HG03039 (cell line): Measurements from ENCODE around the gene HNRNPA2B1.
"Not testable (repeated sequence)": the region's sequence is repeated elsewhere in the genome, so short reads cannot be mapped to it uniquely, and the experiment has no call there.

ENCODE experiments used
- ATAC-seq: cut with Tn5 transposase; IDR thresholded peaks from one replicate; pipeline ENCODE4 v1.9.1; 2021; ENCODE audit warnings: mild to moderate bottlenecking, moderate library complexity; ENCODE audit not compliant: unreplicated experiment

The HNRNPA2B1 gene

DNA sequence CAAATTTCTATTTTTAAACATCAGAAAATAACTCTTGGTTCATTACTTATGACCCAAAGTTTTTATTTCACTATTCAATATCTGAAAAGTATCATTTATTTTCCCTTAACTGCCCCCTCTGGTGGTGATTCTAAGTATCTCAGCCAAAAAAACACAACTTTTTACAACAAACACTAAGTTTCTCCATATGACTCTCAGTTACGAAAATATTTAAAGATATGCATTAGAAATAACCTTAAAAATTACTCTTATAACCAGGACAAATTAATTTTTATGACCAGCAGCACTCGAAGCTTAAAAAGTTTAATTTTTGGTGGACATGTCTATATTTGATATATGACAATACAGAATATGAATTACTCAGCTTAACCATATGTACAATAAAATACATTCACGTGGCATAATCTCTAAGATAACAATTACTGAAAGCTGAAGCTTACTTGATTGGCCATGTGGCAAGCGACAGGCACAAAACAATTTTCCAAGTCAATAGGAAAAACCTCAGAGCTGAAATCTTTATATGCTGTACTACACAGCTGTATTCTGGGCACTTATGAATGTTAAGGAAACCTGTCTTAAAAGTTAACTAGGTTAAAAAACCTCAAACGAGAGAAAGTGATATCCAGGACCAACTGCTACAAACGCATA, 2.3 kb downstream of the HNRNPA2B1 start:
- no peak for ATAC-seq

DNA sequence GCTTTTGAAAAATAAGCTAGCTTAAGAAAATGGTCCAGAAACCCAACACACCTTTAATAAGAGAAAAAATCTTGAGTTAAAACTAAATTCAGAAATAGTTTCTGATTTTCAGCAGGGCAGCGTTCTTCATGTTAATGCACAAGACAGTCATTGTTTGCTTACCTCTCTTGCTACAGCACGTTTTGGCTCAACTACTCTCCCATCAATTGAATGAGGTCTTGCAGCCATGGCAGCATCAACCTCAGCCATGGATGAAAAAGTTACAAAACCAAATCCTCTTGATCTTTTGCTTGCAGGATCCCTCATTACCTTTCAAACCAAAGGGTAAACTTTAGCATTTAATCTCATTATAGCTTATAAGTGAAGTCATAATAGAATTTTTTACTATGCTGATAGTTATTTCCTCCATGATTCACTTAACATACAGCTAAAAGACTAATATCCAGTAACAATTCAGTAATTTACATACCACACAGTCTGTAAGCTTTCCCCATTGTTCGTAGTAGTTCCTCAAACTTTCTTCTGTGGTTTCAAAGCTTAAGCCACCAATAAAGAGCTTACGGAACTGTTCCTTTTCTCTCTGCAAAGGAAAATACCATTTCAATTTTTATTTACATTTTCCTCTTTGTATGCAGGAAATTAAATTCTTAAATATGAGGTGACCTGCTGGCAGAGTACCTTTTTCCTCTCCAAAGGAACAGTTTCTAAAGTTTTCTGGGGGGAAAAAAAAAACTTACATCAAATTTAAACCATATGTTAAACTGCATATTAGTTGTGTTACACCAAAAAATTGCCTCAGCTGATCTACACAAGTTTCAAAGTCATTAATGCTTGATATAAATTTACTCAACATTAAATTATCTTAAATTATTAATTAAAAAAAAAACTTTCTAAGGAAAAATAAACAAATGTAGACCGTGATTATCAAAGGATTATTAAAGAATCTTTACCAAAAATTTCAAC, 3.1 kb downstream of the HNRNPA2B1 start:
- no peak for ATAC-seq

DNA sequence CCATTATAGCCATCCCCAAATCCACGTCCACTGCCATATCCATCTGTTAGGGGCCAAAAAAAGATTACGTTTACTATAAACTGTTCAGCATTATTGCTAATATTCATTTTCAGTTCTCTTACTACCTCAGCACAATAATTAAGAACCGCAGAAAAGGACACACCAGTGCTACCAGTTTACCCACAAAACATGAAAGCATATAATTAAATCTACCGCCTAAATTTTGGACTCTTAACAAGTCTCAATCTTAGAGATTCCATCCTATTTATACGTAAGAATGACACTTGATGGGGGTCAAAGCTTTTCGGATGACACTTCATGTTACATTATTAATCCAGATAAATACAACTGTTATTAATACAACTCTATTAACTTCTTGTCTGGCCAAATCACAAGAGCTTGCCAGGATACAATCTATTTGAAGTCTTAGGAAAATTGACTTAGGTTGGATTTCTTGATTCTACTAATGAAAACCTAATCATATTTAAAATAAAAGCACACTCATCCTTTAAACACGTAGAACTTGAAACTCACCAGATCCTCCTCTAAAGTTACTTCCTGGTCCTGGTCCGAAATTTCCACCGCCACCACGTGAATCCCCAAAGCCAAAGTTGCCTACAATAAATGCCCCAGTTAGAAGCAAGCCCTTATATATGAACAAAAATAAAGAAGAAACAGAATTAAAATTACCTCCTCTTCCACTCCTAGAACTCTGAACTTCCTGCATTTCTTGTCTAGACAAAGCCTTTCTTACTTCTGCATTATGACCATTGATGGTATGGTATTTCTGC, 4.5 kb downstream of the HNRNPA2B1 start:
- ATAC-seq: no peak

DNA sequence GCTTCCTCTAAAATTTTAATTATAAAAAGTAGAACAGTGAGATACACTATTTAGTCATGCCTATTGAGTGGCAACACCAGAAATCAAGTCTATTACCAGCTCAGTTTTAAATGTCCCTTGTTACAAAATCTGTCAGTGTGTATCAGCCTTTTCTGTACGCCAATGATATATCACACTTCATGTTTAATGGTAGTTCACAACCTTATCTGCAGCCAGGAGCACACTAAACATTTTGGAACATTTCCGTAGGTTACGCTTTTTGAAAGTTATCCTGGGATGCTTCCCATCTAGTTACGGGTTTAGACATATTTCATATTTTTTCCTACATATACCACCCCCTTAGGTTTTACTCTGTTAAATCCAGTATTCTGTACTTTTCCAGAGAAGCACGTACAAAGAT, 5.4 kb downstream of the HNRNPA2B1 start:
- no peak for ATAC-seq

DNA sequence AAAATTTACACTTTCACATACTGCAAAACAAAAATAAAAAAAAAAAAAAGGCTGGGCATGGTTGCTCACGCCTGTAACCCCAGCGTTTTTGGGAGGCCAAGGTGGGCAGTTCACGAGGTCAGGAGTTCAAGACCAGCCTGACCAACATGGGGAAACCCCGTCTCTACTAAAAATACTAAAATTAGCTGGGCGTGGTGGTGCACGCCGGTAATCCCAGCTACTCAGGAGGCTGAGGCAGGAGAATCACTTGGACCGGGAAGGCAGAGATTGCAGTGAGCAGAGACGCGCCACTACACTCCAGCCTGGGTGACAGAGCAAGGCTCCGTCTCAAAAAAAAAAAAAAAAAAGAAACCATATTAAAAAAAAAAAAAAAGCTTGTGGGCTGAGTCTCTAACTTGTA, 5.8 kb downstream of the HNRNPA2B1 start:
- not testable (repeated sequence) for ATAC-seq

DNA sequence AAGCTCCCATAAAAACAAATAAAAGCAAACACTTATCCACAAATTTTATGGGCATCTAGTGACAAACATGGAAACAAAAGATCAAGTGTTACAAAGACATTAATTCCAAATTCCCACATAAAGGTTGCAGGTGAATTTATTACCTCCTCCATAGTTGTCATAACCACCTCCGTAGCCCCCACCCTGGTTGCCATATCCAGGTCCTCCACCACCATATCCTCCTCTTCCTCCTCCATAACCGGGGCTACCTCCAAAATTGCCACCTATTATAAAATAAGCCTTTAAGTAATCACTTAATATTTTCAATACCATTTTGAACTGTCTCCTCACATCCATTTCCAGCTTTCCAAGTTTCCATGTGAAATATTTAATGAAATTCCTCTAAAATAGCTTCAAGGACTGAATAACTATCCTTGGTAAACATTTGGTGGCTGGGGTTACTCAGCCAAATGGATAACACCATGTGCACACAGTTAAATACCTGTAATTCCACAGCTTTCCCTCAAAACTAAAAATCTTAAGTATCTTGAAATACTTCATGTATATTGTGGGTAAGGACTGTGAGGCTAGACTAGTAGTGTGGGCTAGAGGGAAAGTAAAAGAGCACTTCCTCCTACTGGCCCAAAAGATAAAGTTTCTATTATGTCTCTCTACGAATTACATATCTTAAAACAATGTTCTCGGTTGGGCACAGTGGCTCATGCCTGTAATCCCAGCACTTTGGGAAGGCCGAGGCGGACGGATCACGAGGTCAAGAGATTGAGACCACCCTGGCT, 6.9 kb downstream of the HNRNPA2B1 start:
- no peak for ATAC-seq

DNA sequence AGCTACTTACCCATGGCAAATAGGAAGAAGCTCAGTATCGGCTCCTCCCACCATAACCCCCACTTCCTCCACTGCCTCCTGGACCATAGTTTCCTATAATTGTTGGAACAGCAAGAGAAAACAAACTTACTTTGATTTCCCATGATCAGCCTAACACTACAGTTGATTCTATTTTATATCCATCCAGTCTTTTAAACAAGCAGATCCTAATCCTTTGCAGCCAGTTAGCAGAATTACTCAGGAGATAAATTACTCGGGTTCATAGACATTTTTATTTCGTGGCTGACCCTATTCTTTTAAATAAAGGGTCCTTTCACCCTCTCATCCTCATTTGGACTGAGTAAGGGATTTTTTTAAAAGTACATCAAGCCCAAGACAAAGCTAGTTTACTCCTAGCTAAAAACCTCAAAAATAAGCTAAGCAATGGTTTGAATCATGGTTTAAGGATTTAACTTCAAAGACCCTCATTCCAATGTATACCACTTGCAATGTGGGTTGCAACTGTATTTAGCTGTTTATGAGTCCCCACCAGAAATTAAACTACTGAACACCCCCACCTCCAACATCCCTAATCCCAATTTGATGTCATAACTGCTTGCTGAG, 8.0 kb downstream of the HNRNPA2B1 start:
- ATAC-seq: no peak

DNA sequence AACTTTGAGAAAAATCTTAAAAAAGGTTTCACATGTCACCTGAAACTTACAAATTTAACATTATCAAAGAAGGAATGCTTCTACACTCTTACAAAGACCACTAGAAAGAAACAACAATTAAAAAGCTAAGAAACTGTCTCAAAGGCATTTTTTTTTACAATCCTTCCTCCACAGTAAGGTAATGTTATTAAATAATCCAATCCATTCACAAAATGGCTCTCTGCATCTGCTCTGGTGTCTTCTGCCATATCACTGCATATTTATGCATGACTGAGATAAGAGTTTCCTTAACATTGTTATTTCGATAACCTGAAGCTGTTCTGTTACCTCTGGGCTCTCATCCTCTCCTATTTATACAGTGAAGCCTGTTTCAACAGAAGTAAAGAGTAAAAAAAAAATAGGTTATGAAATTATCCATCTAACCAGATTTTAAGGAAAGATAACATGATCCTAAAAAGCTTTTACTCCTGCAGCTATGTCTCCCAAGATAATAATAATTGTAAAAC, 8.5 kb downstream of the HNRNPA2B1 start:
- no peak for ATAC-seq

DNA sequence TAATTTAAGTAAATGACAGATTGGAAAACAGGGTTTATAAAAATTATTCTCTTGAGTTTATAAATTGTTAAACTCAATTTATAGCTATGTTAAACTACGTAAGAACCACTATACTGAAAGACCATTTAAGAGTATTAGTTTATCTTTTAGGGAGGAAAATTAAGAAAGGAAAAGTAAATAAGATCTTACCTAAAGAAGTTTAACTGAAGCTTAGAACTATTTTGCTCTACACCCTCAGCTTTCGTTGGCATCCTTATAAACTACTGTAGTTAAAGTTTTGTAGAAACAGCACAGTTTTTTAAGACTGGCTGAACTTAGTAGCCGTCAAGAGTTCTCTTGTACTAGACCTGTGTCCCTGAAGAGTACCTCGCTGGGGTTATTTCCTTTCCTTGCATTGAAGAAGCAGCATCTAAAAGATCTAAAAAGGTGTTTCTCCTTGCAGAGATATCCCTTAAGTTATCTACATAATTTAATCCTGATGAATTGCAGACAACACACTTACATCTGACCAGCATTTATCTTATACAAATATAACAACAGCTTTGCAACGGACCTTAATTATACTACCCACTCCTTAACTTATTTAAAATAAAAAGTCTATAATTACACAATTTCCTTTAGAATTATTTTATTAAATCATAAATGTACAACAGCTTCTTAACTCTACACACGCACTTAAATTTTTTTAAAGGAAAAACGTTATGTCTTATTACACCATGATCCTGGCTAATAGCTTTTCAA, 9.1 kb downstream of the HNRNPA2B1 start:
- ATAC-seq: no peak

DNA sequence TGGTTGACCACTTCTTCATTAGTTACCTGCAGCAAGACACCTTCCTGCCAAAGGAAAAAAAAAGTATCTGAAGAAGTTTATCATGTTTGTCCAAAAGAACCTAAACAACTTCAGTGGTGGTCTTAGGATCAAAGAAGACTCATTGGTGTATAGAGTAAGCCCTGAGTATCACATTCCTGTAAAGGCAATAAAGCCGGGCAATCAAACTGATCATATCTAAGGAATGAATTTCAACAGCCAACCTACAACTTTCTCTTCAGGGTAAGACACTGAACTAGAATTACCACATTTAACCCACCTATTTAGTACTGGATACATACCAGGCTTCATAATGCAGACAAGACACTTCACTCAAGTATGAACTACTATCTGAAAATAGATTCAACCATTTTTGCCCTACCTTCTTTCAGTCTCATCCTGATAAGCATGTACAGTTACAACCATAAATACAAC, 10.1 kb downstream of the HNRNPA2B1 start:
- no peak for ATAC-seq

DNA sequence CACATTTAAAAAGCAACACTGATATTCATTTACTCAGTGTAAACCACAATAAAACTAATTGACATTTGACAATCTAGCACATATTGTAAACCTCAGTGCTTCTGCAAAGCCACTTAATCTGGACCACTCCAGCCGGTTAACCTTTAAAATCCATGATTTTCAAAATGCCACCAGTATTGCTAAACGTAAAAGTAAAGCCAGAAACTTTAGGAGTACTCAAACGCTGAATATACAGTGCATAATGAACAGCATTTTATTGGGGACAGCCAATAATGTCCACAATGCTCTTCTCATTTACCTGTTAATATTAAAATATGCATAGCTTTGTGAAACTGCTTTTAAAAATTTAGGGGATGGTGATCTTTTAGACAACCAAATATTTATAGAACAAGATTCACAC, 10.8 kb downstream of the HNRNPA2B1 start:
- ATAC-seq: no peak

DNA sequence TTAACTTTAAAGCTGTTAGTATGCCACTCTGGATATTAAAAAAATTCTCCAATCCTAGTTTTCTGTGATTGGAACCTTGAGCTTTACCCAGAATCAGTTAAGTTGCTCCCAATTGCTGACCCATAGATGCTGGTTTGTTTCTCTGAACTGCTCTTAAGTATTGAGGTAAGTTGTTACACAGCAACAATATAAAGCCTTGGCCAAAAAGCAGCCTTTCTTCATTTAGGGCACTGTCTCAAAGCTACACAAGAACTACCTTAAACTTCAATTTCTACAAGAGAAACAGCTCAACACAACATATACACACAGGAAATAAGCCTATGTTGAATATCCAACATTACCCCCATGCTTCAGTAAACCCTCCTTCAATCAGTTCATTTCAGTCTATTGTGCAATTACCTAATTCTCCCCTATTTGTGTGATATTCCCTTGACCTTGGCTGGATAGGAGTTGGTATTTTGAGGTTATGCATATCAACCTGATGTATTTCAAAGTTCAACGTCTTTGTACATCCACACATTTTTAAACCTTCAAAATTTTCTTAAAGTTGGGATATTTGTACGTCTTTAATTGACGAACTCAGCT, 11.5 kb downstream of the HNRNPA2B1 start:
- ATAC-seq: no peak

DNA sequence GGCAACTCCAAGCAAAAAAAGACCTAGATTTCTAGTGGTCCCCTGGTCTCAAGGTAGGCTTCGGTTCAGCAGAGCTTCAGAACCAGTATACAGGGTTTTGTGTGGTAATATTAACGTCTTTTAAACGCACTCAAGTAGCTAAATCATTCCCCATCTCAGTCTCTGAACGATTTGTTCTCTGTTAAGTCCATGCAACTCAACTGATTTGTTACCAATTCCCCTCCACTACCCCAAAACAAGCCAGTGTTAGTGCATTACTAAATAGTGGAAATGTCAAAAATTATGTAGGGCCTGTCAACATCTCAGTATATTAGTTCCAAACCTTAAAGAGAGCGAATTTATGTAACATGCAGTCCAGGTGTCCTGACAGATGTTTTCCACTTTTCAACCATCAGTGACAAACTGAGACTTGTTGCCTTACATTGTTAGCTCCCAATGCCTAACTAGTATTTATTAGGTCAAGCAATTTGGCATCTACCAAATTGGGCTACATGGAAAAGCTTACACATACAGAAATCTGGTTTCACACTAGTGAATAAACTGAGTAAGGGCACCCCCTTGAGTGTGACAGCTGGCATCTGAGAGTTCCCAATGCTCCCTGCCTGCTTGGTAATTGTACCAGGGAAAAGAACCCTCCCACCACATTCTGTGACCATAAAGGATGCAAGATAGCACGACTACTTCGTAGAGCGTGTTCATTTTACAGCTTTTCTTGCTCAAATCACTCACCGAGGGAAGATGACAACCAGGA, 12.2 kb downstream of the HNRNPA2B1 start:
- ATAC-seq: no peak

DNA sequence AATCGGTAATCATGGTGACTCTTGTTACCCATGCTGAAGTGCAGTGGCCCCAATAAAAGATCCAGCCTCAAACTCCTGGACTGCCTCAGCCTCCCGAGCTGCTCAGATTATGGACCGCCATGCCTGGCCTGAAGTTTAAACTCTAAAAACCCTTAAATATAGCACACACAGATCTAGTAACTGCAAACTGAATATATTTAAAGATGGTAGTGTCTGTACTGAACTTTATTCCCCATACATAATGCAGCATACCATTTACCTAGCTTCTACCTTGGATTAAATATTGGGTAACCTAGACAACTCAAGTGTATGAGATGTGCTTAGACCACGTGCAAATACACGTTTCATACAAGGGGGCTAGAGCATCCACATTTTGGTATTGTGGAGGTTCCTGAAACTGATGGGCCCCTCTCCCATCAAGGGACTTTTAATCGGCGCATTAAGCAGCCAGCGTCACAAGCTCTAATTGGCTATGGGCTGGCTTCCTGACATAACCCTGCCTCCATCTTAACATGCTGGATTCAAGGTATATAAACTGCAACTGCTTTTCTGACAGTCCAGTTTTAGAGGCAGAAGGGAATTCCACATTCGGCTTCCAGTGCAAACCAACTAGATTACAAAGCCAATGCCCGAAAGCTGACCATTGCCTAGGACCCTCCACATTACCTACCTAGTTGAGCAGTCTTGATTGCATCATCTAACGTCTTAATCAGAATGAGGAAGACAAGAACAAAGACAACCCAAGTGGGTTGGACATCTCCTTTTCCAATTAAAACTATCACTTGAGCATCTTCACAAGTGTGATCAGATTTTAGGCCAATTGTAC, 13.0 kb downstream of the HNRNPA2B1 start:
- ATAC-seq: no peak

DNA sequence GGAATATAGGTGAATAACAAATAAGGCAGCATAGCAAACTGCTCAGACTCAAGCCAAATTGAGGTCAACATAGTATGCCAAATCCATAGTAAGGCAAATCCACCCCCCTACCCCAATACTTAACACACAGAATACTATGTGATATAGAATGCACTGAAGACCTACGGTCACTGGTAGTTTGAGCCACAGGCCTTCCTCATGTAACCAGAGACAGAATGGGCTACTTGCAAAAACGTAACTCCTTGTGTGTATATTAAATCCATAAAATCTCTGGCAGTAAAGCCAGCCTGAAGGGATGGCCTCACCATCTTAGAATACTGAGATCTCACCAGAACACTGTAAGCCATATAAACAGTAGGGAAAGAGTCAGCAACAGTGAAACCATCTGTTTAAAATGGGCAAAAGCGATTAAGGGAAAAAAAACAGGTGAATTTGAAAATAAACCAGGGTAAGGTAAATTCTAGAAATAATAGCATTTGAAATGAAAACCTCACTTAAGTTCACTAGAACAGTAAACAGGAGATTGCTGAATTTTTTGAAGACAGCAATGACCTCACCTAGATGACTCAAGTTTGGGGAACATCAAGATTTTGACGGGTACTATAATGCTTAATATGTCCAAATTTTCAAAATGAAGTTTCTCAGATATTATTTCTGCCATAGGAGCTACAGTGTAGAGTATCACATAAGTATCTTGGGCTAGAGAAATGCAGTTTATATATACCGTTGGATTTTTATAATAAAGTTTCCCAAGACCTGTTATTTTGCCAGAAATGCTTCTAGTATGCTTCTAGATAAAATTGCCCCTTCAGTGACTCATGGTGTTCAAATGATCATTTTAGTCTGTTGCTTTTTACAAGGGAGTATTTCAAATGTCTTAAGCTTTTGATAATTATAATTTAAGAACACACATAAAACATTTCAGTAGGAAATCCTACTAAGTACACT, 13.9 kb downstream of the HNRNPA2B1 start:
- ATAC-seq: no peak

DNA sequence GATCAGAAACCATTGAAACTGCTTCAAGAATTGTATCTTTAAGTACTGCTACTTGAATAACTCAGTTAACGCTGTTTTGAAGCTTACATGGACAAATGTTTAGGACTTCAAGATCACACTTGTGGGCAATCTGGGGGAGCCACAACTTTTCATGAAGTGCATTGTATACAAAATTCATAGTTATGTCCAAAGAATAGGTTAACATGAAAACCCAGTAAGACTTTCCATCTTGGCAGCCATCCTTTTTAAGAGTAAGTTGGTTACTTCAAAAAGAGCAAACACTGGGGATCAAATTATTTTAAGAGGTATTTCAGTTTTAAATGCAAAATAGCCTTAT, 14.7 kb downstream of the HNRNPA2B1 start:
- ATAC-seq: no peak
